HG03045 (cell line): Measurements from ENCODE around the gene FAM3D.
A peak's percentile ranks its signal among the peaks of the same experiment; 100 is the strongest.
"Not testable (repeated sequence)": the region's sequence is repeated elsewhere in the genome, so short reads cannot be mapped to it uniquely, and the experiment has no call there.

Source experiments
- ATAC-seq: cut with Tn5 transposase; IDR thresholded peaks from one replicate; pipeline ENCODE4 v1.9.1; 2021; ENCODE audit warnings: mild to moderate bottlenecking, moderate library complexity; ENCODE audit not compliant: unreplicated experiment

FAM3D gene, protein sequence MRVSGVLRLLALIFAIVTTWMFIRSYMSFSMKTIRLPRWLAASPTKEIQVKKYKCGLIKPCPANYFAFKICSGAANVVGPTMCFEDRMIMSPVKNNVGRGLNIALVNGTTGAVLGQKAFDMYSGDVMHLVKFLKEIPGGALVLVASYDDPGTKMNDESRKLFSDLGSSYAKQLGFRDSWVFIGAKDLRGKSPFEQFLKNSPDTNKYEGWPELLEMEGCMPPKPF

DNA sequence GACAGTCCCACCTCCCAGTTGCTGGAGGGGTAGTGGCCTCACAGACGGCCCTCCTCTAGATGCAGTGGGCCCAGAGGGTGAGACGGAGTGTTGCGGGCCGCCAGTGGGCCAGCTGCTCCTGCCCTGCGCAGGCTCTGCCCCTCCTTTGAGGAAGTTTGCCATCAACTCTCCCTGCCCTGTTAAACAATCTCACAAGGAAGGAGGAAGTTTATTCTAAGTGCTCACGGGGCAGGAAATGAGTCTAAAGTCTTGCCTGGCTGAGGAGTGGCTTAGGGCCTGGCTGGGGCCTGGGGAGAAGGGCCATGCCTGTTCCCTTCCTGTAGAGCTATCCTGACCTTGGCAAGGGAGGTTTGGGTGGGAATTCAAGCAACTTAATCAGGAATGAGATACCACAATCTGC is at the start of gene FAM3D:
FAM3D (minus strand) TSS at position 92 of the 400 bp plus-strand sequence. CDS start 11,211 bp downstream, outside the sequence.
- no peak for ATAC-seq

DNA sequence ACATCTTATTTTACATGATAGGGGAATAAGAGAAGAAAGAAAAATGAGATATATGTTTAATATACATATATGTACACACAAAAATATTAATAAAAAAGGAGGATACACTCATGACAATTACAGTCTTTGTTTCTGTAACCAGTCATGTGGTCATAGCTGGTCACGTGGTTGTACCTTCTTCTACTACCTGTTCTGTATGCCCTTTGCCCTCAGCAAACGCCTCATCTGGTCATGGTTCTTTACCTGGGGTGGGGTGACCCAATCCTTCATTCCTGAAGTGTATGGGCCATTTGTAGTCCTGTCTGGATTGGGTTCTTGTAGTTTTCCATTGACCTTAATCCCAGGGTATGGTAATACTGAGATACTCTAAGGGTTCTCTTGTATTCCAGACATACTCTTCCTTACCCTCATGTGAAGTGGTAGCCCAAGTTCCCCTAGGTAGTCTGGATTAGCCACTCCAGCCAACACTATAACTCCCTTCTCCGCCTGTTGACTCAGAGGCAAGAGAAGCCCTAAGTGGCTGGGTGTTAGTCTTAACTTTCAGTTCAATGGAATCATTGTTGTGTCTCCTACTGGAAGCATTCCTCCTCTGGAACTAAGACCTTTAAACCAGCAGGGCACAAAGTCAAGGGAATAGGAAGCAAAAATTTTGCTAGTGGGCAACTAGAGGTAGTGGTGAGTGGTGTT is 47.3 kb upstream of the FAM3D start:
- no peak for ATAC-seq

DNA sequence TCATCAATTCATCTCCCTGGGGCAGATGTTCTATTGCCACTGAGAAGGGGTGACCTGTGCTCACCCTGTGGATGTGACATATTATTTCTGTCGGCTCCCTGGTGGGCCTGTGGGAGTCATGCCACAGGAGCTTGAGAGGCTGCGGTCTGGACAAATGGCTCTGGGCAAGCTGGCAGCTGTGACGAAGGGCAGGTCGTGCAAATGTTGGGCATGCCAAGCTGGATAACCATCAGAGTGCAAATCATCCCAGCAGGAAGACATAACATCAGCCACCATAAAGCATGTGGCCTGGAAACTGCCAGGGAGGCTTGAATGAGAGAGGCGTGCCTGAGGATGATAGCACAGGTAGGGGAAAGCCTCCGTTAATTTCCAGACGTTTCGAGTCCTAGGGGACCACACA is 45.3 kb upstream of the FAM3D start:
- ATAC-seq = no peak

DNA sequence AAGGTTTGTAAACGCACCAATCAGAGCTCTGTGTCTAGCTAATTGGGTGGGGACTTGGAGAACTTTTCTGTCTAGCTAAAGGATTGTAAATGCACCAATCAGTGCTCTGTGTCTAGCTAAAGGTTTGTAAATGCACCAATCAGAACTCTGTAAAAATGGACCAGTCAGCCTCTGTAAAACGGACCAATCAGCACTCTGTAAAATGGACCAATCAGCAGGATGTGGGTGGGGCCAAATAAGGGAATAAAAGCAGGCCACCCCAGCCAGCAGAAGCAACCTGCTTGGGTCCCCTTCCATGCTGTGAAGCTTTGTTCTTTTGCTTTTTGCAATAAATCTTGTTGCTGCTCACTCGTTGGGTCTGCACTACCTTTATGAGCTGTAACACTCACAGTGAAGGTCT is 42.4 kb upstream of the FAM3D start:
- not testable (repeated sequence) for ATAC-seq

DNA sequence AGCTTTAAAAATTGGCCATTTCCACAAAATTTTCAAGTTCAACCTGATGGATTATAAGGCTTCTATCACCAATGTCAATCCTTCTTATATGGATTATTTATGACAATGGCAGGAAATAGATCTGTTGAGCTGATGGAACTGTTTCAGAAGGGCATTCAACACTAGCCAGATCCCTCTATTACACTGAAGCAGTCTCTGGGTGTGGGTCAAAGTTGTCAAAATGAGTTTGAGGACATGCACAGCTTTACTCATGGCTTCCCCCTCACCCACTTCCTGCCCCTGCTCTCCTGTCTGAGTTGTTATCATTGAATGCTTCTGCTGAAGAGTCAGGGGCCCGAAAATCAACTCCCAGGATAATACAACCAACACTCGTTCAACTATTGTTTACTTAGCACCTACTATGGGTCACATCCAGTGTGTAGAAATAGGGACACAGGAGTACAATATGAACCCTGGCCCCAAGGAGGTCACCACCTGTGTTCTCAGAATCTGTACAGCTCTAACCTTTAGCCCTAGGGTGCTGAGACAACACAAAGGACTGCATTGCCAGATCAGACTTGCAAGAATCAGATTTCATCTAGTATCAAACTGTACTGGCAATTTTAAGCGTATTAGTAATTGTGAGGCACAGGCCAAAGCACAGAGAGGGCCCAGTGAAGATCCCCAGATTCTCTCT is 41.7 kb upstream of the FAM3D start:
- no peak for ATAC-seq

DNA sequence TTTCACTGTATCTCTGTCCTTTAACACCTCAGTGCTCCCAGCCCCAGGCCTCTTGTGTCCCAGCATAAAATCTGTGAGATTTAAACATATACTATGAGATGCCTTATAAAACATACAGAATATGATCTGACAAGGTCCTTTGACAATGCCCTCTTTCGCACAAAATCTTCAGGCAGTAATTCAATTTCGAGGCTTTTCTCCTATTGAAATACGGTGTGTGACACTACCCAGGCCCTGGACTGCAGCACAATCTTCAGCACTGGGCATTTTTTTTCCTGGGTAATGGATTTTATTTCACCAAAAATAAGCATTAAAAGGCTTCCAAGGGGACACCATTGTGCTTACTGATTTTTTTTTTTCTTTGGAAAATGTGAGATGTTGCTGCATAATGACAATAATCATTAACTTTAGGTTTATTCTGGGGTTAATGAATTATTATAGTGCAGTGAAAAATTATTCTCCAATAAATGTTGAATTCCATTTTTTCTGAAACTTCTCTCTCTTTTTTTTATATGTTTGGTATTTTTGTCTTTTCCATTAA is 40.9 kb upstream of the FAM3D start:
- ATAC-seq = no peak

DNA sequence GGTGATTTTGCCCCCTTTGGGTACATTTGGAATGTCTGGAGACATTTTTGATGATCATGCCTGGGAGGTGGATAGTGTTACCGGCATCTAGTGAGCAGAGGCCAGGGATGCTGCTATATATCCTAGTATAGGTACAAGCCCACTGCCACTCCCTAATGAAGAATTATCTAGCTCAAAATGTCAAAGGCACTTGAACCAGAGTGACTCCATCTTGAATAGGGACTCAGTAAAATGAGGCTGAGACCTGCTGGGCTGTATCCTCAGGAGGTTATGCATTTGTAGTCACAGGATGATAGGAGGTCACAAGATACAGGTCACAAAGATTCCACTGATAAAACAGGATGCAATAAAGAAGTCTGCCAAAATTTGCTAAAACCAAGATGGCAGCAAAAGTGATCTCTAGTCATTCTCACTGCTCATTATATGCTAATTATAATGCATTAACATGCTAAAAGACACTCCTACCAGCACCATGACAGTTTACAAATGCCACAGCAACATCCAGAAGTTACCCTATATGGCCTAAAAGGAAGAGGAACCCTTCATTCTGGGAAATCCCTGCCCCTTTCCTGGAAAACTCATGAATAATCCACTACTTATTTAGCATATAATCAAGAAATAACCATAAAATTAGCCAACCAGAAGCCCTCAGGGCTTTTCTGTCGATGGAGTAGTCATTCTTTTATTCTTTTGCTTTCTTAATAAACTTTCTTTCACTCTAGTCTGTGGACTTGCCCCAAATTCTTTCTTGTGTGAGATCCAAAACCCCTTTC is 40.0 kb upstream of the FAM3D start:
- no peak for ATAC-seq

DNA sequence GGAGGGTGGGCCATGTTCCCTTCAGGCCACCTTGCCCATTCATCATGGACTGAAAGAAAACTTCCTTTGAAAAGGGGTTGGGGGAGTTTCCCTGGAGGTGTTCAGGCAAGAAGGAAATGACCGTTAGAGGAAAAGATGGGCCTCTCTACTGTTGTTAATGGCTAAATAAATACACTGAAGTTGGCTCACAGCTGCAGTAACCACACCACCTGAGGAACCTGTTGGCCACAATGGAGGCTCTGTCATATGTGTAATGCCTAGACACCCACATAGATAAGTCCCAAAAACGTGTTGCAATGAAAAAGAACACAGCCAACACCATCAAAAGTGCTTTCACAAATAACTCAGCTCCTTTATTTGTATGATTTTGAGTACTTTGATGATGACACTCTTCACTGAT is 38.2 kb upstream of the FAM3D start:
- no peak for ATAC-seq

DNA sequence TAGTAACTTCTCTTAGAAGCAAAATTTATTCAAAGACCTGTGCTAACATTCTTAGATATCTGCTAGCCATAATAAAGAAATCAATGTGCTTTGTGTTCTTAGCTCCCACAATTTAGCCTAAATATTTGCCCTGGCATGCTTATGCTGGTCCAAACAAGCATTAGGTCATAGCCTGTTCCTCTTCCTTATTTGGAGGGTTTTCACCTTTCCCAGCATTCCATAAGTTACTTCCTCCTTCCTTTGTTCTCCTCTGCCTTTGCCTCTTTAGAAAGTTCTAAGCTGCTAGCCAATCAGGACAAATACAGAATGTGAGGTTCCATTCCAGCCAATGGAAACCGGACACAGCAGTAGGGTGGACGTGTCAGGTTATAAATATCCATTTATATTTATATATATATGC is 37.7 kb upstream of the FAM3D start:
- not testable (repeated sequence) for ATAC-seq

DNA sequence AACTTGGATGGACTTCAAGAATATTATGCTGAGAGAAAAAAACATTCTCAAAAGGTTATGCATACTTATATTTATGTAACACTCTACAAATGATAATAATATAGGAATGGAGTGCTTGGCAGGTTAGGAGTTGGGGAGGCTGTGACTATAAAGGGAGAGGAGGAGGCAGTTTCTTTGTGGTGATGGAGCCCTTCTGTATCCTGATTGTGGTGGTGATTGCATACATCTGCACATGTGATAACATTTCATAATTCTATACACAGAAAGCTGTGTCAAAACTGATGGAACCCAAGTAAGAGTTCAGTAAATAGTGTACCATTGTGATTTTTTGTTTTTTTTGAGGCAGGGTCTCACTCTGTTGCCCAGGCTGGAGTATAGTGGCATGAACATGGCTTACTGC is 31.7 kb upstream of the FAM3D start:
- ATAC-seq = no peak

DNA sequence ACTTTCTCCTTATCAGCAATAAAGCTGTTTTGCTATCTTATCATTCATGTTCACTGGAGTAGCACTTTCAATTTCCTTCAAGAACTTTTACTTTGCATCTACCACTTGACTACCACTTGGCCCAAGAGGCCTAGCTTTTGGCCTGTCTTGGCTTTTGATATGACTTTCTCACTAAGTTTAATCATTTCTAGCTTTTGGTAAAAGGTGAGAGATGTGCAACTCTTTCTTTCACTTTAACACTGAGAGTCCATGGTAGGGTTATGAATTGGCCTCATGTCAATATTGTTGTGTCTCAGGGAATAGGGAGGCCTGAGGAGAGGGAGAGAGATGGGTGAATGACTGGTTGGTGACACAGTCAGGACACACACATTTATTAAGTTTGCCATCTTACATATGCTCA is 31.0 kb upstream of the FAM3D start:
- peak; percentile 43 for ATAC-seq

DNA sequence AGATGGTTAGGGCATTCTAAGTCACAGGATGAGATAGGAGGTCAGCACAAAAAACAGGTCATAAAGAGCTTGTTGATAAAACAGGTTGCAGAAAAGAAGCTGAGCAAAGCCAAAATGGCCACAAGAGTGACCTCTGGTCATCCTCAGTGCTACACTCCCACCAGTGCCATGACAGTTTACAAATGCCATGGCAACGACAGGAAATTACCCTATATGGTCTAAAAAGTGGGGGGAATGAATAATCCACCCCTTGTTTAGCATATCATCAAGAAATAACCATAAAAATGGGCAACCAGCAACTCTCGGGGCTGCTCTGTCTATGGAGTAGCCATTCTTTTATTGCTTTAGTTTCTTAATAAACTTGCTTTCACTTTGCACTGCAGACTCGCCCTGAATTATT is 30.2 kb upstream of the FAM3D start:
- not testable (repeated sequence) for ATAC-seq

DNA sequence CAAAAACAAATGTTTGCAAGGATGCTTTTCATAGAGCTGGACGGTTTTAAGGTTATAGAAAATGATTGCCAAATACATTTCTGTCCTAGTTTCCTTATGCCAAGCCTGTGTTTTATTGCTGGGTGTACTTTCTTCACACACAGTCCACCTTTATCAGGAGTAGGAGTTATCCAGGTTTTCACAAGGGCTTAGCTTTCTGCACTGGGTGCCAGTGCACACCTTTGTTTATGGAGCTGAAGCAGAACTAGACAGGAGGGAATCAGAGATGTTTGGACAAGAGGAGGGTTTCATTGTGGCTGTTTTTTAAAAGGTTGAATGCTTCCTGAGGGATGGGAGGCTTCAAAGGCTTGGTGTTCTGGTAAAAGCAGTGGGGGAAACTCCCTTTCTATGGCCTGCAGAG is 29.5 kb upstream of the FAM3D start:
- no peak for ATAC-seq

DNA sequence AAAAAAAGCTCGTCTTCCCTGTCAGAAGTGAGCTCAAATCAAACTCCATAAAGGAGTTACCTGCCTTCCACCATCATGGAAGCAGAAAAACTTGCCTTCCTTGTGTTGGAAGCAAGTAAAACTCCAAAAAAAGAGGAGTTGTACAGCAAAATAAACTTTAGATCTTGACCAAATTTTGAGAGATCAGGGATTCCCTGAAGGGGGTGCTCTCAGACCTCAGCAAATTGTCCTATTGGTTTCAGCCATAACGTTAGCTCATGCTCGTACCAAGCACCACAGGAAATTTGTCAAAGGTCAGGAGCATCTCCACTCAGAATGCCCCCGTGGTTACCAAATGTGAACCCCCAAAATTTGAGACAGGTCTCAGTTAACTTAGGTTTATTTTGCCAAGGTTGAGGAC is 28.7 kb upstream of the FAM3D start:
- not testable (repeated sequence) for ATAC-seq

DNA sequence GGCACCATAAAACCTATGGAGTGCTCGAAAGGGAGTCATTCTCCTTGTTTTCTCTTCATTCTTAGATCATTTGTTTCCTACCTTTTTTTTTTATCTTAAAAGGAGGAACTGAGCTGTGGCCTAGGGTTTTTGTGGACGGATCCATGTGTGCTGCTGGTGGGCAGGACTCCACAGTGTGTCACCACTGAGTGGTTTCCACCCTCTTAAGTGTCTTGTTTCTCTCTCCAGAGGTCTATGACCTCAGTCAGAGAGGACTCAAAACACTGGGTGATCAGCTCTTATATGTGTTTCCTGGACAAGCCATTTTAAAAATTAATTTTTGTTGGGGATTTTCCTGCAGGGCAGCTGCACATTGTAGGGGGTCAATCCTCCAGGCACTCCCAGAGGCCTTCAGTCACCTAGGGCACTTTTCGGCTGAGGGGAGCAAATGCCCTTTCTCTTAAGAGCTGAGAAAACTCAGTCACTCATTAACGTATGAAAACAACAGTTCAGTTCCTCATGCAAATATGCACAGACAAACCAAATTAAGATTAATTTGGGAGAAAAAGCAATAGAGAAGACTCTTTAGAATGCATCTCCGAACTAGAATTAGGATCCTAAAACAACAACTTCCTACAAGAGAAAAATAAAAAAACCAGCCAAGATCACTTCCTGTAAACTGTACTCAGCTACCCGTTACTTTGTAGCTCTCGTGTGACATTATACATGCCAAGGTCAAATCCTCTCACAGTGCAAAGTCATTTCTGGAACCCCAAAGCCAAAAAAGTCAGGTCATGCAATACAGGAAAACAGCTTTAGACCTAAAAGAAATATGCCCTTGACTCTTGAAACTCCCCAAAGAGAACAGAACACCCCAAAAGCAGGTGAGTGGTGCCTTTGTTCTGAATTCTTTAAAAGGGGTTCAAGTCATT is 27.6 kb upstream of the FAM3D start:
- peak; percentile 63 for ATAC-seq

DNA sequence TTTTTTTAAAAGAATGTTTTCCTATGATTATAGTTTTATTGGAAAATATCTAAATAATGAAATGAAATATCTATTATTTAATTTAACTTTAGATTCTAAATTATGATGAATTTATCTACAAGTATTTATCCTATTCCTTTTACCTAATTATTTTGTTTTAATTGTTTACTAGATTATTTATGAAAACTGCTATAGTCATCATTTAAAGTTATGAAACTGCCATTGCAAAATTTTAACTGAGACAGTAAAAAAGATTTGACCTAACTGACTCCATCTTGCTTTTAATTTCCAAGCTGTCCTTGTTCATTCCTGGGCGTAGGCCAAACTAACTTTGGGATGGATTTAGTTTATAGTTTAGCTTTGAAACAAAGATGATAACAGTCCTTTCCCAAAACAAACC is 25.9 kb upstream of the FAM3D start:
- no peak for ATAC-seq

DNA sequence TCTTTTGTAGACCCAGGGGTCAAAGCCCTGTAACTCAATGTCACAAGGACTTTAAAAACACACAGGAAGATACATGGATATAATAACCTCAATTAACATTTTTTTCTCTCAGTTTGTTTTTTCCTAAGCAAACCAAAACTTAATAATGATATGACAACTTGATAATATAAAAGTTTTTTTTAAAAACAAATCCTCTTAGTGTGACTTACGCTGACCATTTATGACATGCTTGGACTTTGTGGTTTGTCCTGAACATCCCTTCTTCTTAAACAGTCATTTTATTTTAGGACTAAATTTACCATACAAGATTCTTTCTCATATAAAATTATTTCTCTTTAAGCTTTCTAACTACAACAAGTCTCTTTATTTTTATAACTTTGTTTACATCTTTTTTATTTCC is 25.4 kb upstream of the FAM3D start:
- ATAC-seq = no peak

DNA sequence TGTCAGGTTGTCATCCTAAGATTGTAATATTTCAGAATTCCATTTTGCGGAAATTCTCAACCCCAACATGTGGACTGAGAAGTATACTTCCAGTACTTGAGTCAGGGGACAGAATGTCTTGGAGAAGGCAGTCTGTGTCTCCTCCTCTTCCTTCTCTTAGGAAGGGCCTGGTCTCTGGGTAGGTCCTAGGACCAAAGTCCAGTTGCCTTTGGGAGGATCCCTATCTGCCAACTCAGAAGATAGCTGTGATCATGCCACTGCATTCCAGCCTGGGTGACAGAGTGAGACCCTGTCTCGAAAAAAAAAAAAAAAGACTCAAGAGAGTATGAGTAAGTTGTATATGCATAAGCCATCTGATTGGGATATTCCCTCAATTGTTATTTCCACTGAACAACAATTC is 23.9 kb upstream of the FAM3D start:
- ATAC-seq = no peak

DNA sequence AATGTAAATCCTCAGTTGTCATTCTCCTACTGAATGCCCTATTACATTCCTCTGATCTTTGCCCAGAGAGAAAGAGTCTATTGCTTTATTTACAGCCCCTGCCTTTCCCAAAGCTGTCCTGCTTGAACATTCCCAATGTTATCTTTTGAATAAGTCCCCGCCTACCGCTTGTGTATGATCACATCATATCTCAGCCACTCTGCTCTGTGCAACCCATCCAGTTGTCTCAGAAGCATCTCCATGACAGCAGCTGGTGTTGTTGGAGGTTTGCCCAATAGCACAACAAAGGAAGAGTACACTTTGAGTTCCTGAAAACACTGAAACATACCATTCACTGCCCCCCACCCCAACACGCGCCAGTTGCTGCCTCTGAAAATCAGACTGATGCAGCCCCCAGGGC is 22.0 kb upstream of the FAM3D start:
- no peak for ATAC-seq

DNA sequence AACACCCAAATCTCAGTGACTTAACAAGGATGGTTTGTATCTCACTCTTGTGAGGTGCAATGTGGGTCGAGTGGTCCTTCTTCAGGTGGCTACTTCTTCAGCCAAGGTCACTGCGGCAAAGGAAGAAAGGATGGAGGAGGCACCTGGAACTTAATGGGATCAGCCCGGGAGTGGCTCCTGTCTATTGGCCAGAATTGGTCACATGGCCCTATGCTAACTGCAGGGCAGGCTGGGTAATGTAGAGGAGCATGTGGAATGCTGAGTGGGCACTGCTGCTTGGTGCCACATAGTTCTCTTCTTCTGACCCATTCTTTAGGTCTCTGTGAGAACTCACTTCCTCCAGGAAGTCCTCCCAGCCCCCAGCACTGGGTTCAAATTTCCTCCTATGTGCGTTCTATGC is 20.3 kb upstream of the FAM3D start:
- no peak for ATAC-seq
